Activated B cell treated with CpG ODN at 0.5 μM for 24 hours (primary cell): Measurements from ENCODE around the gene GLB1L2. TPM values are rescaled to one million over a fixed set of nuclear protein-coding genes. Genes with fewer than 3 reads are reported as not detected.

ENCODE experiments used
- ATAC-seq: fragments of 200-7000 bp; cut with Tn5 transposase; one replicate; pipeline ENCODE4 v1.10.0; 2021; ENCODE audit warnings: low read depth, mild to moderate bottlenecking, moderate library complexity
- CTCF ChIA-PET: fragments of 350-600 bp; sonication (Branson Sonifier 250); formaldehyde crosslinking; loops from one replicate; lab custom pipeline; 2021; ENCODE audit warnings: antibody characterized with exemption; lab: Charles Lee
- POLR2A ChIA-PET: fragments of 350-600 bp; sonication (Branson Sonifier 250); formaldehyde crosslinking; loops from one replicate; lab custom pipeline; 2021; ENCODE audit warnings: antibody characterized with exemption; lab: Charles Lee
- DNase-seq: peaks from one replicate; pipeline ENCODE4 v3.0.0; 2022
- H3K27ac Mint-ChIP-seq: one replicate; pipeline ENCODE4 v1.8.0; 2020; ENCODE audit warnings: mixed read lengths
- H3K27me3 Mint-ChIP-seq: one replicate; pipeline ENCODE4 v1.8.0; 2021; ENCODE audit warnings: mixed read lengths
- H3K36me3 Mint-ChIP-seq: one replicate; pipeline ENCODE4 v1.8.0; 2021; ENCODE audit warnings: low read depth, mixed read lengths
- H3K4me1 Mint-ChIP-seq: one replicate; pipeline ENCODE4 v1.8.0; 2021; ENCODE audit warnings: mixed read lengths
- H3K4me3 Mint-ChIP-seq: one replicate; pipeline ENCODE4 v1.8.0; 2020; ENCODE audit warnings: mild to moderate bottlenecking, mixed read lengths
- H3K9me3 Mint-ChIP-seq: one replicate; pipeline ENCODE4 v1.8.0; 2020; ENCODE audit warnings: mixed read lengths
- CTCF ChIP-seq: fragments of 200-600 bp; IDR thresholded peaks from one replicate; pipeline ENCODE4 v1.8.0; 2022; ENCODE audit warnings: antibody characterized with exemption, mild to moderate bottlenecking
- intact Hi-C: fragments of 100-400 bp; cut with micrococcal nuclease; formaldehyde crosslinking; loops from one replicate; pipeline ENCODE4 v1.15.1; 2024
- total RNA-seq: library from RNA; stranded (reverse); gene quantifications from 2 replicates; pipeline ENCODE4 v1.2.3, GENCODE V29; 2022

The GLB1L2 gene
- total RNA-seq, 1 donor from 2014 or later, result 0.33 TPM

GRCh38 chr11:134413043-134413825 is 81.4 kb downstream of the GLB1L2 start:
- Mint-ChIP-seq H3K9me3 (no peaks in the 10 kb centered on the region), H3K4me1 (peaks cover 26% of the 10 kb centered on the region), H3K36me3 (no peaks in the 10 kb centered on the region), H3K27ac (no peak overlapping the region), H3K4me3 (no peak overlapping the region), H3K27me3 (peaks cover 54% of the 10 kb centered on the region)
- ChIA-PET CTCF (no interaction called here), POLR2A (no interaction called here)
- intact Hi-C loops, result no loop called here
- ATAC-seq (no peak), DNase-seq (no peak)
- TF ChIP-seq CTCF, result no peak

GRCh38 chr11:134413826-134414731 is 82.3 kb downstream of the GLB1L2 start:
- TF ChIP-seq CTCF, result no peak
- Mint-ChIP-seq H3K4me1 (peaks cover 26% of the 10 kb centered on the region), H3K9me3 (no peaks in the 10 kb centered on the region), H3K27ac (no peak overlapping the region), H3K36me3 (no peaks in the 10 kb centered on the region), H3K27me3 (peaks cover 53% of the 10 kb centered on the region), H3K4me3 (no peak overlapping the region)
- CTCF ChIA-PET, result no interaction called here
- DNase-seq (no peak), ATAC-seq (no peak)
- intact Hi-C loops, result no loop called here
- POLR2A ChIA-PET, result no interaction called here

- Mint-ChIP-seq H3K36me3 (no peaks in the 10 kb centered on the region), H3K27me3 (peaks cover 45% of the 10 kb centered on the region), H3K27ac (no peak overlapping the region), H3K4me3 (no peak overlapping the region), H3K4me1 (peaks cover 25% of the 10 kb centered on the region), H3K9me3 (no peaks in the 10 kb centered on the region)
- no peak for ATAC-seq
- no peak for TF ChIP-seq CTCF
- CTCF ChIA-PET, result no interaction called here
- no peak for DNase-seq
- POLR2A ChIA-PET, result no interaction called here
- intact Hi-C loops, result no loop called here
These were observed 83.3 kb downstream of the GLB1L2 start for GRCh38 chr11:134414766-134415765.

DNA sequence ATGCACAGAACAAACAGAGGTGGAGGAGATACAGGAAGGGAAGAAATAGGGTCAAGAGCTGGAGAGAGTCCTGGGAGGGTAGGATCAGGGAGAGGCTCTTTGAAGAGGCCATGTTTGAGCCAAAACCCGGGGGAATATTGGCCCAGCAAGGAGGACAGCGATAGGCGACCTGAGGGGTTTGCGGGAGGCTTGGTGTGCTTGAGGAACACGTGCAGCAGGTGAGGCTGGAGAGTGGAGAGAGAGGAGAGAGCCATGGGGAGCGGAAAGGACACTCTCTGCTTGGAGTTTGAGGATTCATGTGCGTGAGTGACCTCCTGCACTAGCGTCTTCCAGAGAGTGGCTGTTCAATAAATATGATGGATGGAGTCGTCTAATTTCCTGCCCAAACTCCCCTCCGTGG is 84.9 kb downstream of the GLB1L2 start:
- Mint-ChIP-seq H3K27ac (no peak overlapping the region), H3K27me3 (peaks cover 35% of the 10 kb centered on the region), H3K36me3 (no peaks in the 10 kb centered on the region), H3K9me3 (no peaks in the 10 kb centered on the region), H3K4me1 (peaks cover 14% of the 10 kb centered on the region), H3K4me3 (no peak overlapping the region)
- ChIA-PET CTCF (no interaction called here), POLR2A (no interaction called here)
- TF ChIP-seq CTCF, result no peak
- intact Hi-C loops, result no loop called here
- DNase-seq, result no peak
- ATAC-seq, result no peak
